22Rv1 (cell line): ENCODE measurements around the gene DHPS.
A peak's percentile ranks its signal among the peaks of the same experiment; 100 is the strongest.
"Not testable (repeated sequence)": the region's sequence is repeated elsewhere in the genome, so short reads cannot be mapped to it uniquely, and the experiment has no call there.

Experiments
- H3K27ac ChIP-seq: fragments of 450-650 bp; 2 replicates; pipeline ENCODE4 v1.5.1; 2017
- ZFX ChIP-seq: fragments of 450-650 bp; IDR thresholded peaks from 2 replicates; pipeline ENCODE4 v1.6.1; 2017; ENCODE audit warnings: antibody characterized with exemption, borderline replicate concordance
- TF ChIP-seq, protein P1 (sequence below): fragments of 450-650 bp; IDR thresholded peaks from 2 replicates; pipeline ENCODE4 v1.5.1; 2017; ENCODE audit warnings: mild to moderate bottlenecking

The DHPS gene

DNA sequence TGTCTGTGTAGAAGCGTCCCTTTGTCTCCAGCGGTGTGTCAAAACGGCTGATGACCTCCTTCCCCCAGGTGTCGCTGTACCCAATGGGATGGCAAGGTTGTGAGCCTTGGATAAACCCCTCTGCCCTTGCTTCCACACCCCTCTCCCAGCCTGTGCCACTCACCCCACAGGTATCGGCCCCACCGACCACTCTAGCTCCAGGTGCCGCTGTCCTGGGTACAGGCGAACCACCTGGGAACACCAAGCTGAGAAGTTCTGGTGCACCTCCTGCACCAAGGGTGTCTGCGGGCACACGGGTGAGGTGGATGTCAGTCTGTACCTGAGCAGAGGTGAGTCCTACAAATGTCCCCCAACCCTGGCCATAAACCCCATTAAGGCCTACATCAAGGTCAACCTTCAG is 31.7 kb downstream of the DHPS start:
- TF ChIP-seq, protein P1, sequence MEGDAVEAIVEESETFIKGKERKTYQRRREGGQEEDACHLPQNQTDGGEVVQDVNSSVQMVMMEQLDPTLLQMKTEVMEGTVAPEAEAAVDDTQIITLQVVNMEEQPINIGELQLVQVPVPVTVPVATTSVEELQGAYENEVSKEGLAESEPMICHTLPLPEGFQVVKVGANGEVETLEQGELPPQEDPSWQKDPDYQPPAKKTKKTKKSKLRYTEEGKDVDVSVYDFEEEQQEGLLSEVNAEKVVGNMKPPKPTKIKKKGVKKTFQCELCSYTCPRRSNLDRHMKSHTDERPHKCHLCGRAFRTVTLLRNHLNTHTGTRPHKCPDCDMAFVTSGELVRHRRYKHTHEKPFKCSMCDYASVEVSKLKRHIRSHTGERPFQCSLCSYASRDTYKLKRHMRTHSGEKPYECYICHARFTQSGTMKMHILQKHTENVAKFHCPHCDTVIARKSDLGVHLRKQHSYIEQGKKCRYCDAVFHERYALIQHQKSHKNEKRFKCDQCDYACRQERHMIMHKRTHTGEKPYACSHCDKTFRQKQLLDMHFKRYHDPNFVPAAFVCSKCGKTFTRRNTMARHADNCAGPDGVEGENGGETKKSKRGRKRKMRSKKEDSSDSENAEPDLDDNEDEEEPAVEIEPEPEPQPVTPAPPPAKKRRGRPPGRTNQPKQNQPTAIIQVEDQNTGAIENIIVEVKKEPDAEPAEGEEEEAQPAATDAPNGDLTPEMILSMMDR: no peak
- TF ChIP-seq ZFX: no peak
- no peak overlapping the region for H3K27ac ChIP-seq

DNA sequence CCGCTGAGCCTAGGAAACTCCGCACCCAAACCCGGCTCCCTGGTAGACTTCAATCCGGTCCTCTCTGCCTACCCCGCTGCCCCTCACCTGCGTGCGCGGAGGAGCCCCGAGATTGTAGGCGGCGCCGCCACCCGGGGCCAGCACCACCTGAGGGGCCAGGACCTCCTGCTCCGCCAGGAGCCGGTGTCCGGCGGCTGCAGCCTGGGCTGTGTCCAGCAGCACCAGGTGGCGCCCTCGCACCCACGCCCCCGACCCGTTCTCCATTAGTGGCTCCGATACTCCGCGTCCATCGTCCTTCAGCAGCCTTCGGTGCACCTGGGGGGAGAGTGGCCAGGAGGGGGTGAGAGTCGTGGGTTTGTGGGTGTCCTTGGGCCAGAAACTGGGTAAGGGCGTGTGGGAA is 33.6 kb downstream of the DHPS start:
- TF ChIP-seq ZFX: no peak
- TF ChIP-seq, protein P1: peak; percentile 82

DNA sequence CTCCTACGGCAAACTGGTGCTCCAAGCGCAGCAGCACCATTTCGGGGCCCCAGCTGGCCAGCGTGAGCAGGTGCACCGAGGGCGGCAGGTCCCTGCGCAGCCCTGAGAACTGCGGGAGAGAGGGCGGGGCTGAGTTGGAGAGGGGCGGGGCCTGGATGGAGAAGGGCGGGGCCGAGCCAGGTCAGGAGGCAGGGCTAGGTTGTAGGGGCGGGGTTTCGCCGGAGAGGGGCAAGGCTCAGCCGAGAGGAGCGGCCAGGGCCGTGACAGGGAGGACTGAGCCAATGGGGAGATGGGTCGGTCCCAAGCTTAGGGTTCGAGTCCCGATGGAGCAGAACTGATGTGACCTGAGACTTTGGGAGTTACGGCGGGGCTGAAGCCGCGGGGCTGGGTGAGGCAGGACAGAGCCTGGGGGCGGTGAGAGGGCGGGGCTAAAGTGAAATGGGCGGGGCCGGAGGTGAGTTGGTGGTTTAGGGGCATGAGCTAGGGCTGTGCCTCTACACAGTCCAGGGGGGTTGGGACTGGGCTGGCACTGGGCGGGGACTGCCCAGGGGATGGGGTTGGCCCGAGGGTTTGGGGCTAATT is 34.1 kb downstream of the DHPS start:
- H3K27ac ChIP-seq: peak overlapping the region; percentile 65
- TF ChIP-seq ZFX: no peak
- TF ChIP-seq, protein P1: no peak

More for the DNA sequence above, 33.6 kb downstream of the DHPS start:
- peak overlapping the region; percentile 65 for H3K27ac ChIP-seq

DNA sequence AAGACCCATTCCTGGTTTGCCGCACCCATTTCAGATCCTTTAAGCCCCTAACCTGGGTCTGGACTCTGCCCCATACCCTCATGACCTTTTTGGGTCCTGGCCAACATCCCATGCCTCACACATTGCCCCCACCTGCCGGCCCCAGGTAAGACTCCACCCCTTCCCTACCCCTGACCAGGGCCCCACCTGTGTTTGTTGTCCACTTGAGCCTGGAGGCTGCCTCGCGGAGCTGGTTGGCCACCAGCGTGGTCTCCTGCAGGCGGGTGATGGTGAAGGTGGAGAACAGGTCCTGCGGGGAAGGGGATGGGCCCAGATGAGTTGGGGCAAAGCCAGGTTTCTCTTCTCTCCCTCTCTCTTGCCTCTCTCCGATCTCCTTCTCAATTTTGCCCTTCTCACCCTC is 34.6 kb downstream of the DHPS start:
- no peak for TF ChIP-seq ZFX
- TF ChIP-seq, protein P1: no peak
- H3K27ac ChIP-seq: peak overlapping the region; percentile 65

DNA sequence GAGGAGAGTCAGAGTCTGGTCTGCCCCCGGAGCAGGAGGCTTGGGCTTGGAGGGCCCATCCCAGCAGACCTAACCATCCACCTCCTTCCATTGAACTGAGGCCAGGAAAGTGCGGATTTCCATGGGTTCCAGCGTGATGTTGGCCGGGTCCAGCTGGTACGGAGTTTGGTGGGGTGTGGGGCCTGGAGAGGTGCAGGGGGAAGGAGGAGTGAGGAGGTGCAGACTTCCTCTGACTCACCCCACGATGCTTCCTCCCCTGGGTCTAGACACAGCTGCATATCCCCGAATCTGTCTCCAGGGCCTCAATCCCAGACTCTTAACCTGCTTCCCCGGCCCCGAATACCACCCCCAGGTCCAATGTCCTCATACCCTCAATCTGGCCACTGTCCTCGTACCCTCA is 35.1 kb downstream of the DHPS start:
- TF ChIP-seq, protein P1: no peak
- no peak for TF ChIP-seq ZFX
- no peak overlapping the region for H3K27ac ChIP-seq

DNA sequence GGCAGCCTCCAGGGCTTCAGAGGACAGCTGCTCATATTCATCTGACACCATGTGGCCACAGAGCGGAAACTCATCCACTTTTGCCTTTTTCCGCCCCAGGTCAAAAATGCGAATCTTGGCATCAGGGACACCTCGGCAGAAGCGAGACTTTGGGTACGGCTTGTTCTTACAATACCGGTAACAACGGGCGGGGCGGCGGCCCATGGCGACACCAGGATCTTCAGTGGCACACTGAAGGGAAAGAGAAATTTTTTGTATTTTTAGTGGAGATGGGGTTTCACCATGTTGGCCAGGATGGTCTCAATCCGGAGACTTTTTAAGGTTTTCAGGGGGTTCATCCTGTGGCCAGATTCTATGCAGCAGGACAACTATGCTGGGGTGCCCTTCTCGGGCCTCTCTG is 38.0 kb downstream of the DHPS start:
- H3K27ac ChIP-seq: not testable (repeated sequence)

DNA sequence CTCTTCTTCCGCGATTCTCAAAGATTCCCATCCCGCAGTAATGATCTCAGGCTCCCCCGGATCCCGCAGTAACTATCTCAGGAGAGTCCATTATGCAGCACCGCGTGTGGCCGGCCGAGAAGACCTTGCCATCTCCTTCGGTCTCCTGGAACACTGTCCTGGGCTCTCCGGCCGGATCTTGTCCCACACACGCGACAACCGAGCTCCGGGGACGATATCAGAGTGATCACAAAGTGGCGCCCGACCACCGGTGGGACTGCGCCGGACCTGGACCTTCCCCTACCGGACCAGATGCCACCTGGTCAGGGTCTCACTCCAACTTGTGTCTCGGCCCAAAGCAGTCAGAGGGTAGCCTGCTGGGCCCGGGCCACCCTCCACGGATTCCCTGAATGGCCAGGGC is 39.2 kb downstream of the DHPS start:
- no peak overlapping the region for H3K27ac ChIP-seq
- no peak for TF ChIP-seq ZFX
- TF ChIP-seq, protein P1: no peak

DNA sequence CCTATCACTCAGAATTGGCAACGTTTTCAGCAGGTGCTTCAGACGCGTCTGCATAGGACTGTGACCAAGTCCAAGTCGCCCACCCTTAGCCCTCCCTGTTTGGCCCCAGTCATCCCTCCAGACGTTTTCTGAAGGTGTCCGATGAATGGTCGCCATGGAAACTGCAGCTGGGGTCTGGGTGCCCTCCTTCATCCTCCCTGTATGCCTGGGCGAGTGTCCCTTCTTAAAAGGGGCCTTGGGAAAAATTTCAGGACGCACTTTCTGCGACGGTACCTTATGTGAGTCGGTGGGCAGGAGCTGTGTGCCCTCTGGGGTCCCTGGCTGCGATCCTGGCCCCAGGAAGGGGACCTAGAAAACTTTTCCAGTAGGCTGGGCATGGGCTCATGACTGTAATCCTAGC is 40.2 kb downstream of the DHPS start:
- TF ChIP-seq, protein P1: no peak
- no peak for TF ChIP-seq ZFX
- no peak overlapping the region for H3K27ac ChIP-seq
